ENCODE results near the gene PLA2G6.

Gene PLA2G6

GRCh38 chr22:38109371-38110001 lies 72.1 kb downstream of the PLA2G6 start:
- no peaks in the 10 kb centered on the region for H3K27me3 ChIP-seq (ENCODE audit: insufficient read depth, low read length, poor library complexity, severe bottlenecking)
- H3K4me2 ChIP-seq (ENCODE audit: low read depth, low read length, poor library complexity, severe bottlenecking): no peak overlapping the region
- H3K4me3 ChIP-seq (ENCODE audit: low read length, poor library complexity, severe bottlenecking): no peak overlapping the region
- no peak overlapping the region for H3K9ac ChIP-seq (ENCODE audit: low read depth, low read length, poor library complexity, severe bottlenecking)
- H3K79me2 ChIP-seq (ENCODE audit: insufficient read depth, low read length): no peaks in the 10 kb centered on the region
- H3K9me3 ChIP-seq (ENCODE audit: insufficient read depth, low read depth, low read length): no peaks in the 10 kb centered on the region
- no peak overlapping the region for H2AFZ ChIP-seq (ENCODE audit: low read length)
- no peaks in the 10 kb centered on the region for H3K9me2 ChIP-seq (replicated peaks; ENCODE audit: low read depth, low read length)
- peaks cover 4% of the 10 kb centered on the region for H3K4me1 ChIP-seq (ENCODE audit: insufficient read depth, low read length, poor library complexity, severe bottlenecking)
- no peaks in the 10 kb centered on the region for H3F3A ChIP-seq (ENCODE audit: low read depth)
- no peaks in the 10 kb centered on the region for H3K36me3 ChIP-seq (ENCODE audit: insufficient read depth, low read length)
- TF ChIP-seq CTCF (conservative IDR thresholded peaks at IDR 0.05; ENCODE audit: low read length) (no peak), EZH2phosphoT487 (IDR thresholded peaks at IDR 0.05; ENCODE audit: borderline replicate concordance) (no peak)
- H4K20me1 ChIP-seq (ENCODE audit: insufficient read depth, low read length, poor library complexity, severe bottlenecking): no peaks in the 10 kb centered on the region

- Histone ChIP-seq H3K9me2 (replicated peaks; ENCODE audit: low read depth, low read length) (no peaks in the 10 kb centered on the region), H3K4me3 (ENCODE audit: low read length, poor library complexity, severe bottlenecking) (no peak overlapping the region), H2AFZ (ENCODE audit: low read length) (no peak overlapping the region), H3K9ac (ENCODE audit: low read depth, low read length, poor library complexity, severe bottlenecking) (no peak overlapping the region), H3K27me3 (ENCODE audit: insufficient read depth, low read length, poor library complexity, severe bottlenecking) (no peaks in the 10 kb centered on the region), H3K9me3 (ENCODE audit: insufficient read depth, low read depth, low read length) (no peaks in the 10 kb centered on the region), H3K4me1 (ENCODE audit: insufficient read depth, low read length, poor library complexity, severe bottlenecking) (peaks cover 8% of the 10 kb centered on the region), H3K36me3 (ENCODE audit: insufficient read depth, low read length) (no peaks in the 10 kb centered on the region), H3K4me2 (ENCODE audit: low read depth, low read length, poor library complexity, severe bottlenecking) (no peak overlapping the region), H3K79me2 (ENCODE audit: insufficient read depth, low read length) (no peaks in the 10 kb centered on the region), H3F3A (ENCODE audit: low read depth) (no peaks in the 10 kb centered on the region), H4K20me1 (ENCODE audit: insufficient read depth, low read length, poor library complexity, severe bottlenecking) (no peaks in the 10 kb centered on the region)
- no peak for TF ChIP-seq EZH2phosphoT487 (IDR thresholded peaks at IDR 0.05; ENCODE audit: borderline replicate concordance)
- no peak for TF ChIP-seq CTCF (conservative IDR thresholded peaks at IDR 0.05; ENCODE audit: low read length)
Observed at GRCh38 chr22:38108561-38109319, 72.9 kb downstream of the PLA2G6 start.

- H3K9me3 ChIP-seq (ENCODE audit: insufficient read depth, low read depth, low read length): no peaks in the 10 kb centered on the region
- H3K9ac ChIP-seq (ENCODE audit: low read depth, low read length, poor library complexity, severe bottlenecking): no peak overlapping the region
- no peak for TF ChIP-seq CTCF (conservative IDR thresholded peaks at IDR 0.05; ENCODE audit: low read length)
- no peak for TF ChIP-seq EZH2phosphoT487 (IDR thresholded peaks at IDR 0.05; ENCODE audit: borderline replicate concordance)
- no peak overlapping the region for H2AFZ ChIP-seq (ENCODE audit: low read length)
- H3K36me3 ChIP-seq (ENCODE audit: insufficient read depth, low read length): no peaks in the 10 kb centered on the region
- H3K4me2 ChIP-seq (ENCODE audit: low read depth, low read length, poor library complexity, severe bottlenecking): no peak overlapping the region
- H3F3A ChIP-seq (ENCODE audit: low read depth): peaks cover 4% of the 10 kb centered on the region; the same call in 1 of the 2 replicates
- no peaks in the 10 kb centered on the region for H3K79me2 ChIP-seq (ENCODE audit: insufficient read depth, low read length)
- H3K4me3 ChIP-seq (ENCODE audit: low read length, poor library complexity, severe bottlenecking): no peak overlapping the region
- no peaks in the 10 kb centered on the region for H4K20me1 ChIP-seq (ENCODE audit: insufficient read depth, low read length, poor library complexity, severe bottlenecking)
- peaks cover 8% of the 10 kb centered on the region for H3K4me1 ChIP-seq (ENCODE audit: insufficient read depth, low read length, poor library complexity, severe bottlenecking)
- H3K9me2 ChIP-seq (replicated peaks; ENCODE audit: low read depth, low read length): no peaks in the 10 kb centered on the region
- no peaks in the 10 kb centered on the region for H3K27me3 ChIP-seq (ENCODE audit: insufficient read depth, low read length, poor library complexity, severe bottlenecking)
Observed at GRCh38 chr22:38107692-38108515, 73.7 kb downstream of the PLA2G6 start.

All from Loucy (cell line).